WTC11 (cell line): Measurements from ENCODE around the gene ACOX3. TPM values are rescaled to one million over a fixed set of nuclear protein-coding genes. Genes with fewer than 3 reads are reported as not detected.

Experiments used
- ATAC-seq: fragments of 200-7000 bp; cut with Tn5 transposase; 2 replicates; pipeline ENCODE4 v1.10.0; 2021; ENCODE audit warnings: mild to moderate bottlenecking, moderate library complexity
- CTCF ChIA-PET: fragments of 300-600 bp; sonication (Branson Sonifier 250); formaldehyde crosslinking; loops from one replicate; lab custom pipeline; 2021; ENCODE audit warnings: antibody characterized with exemption; lab: Charles Lee
- POLR2A ChIA-PET: fragments of 350-600 bp; sonication (Branson Sonifier 250); formaldehyde crosslinking; loops from one replicate; lab custom pipeline; 2021; ENCODE audit warnings: antibody characterized with exemption; lab: Charles Lee
- DNase-seq: peaks from one replicate; pipeline ENCODE4 v3.0.0; 2021; ENCODE audit warnings: low spot score
- H3K27ac Mint-ChIP-seq: 2 replicates; pipeline ENCODE4 v1.8.0; 2021; ENCODE audit warnings: mixed read lengths
- H3K27me3 Mint-ChIP-seq: 2 replicates; pipeline ENCODE4 v1.8.0; 2021; ENCODE audit warnings: low read depth, mild to moderate bottlenecking, moderate library complexity, mixed read lengths
- H3K36me3 Mint-ChIP-seq: 2 replicates; pipeline ENCODE4 v1.8.0; 2021; ENCODE audit warnings: mixed read lengths
- H3K4me1 Mint-ChIP-seq: 2 replicates; pipeline ENCODE4 v1.8.0; 2022; ENCODE audit warnings: mixed read lengths
- H3K4me3 Mint-ChIP-seq: 2 replicates; pipeline ENCODE4 v1.8.0; 2021; ENCODE audit warnings: mild to moderate bottlenecking, moderate library complexity, mixed read lengths
- H3K9me3 Mint-ChIP-seq: 2 replicates; pipeline ENCODE4 v1.8.0; 2021; ENCODE audit warnings: mixed read lengths
- AR ChIP-seq: fragments of 250-450 bp; sonication (Bioruptor Pico); IDR thresholded peaks from 2 replicates; pipeline ENCODE4 v1.9.0; 2021; ENCODE audit warnings: mild to moderate bottlenecking
- CDX4 ChIP-seq: fragments of 250-450 bp; sonication (Bioruptor Pico); IDR thresholded peaks from 2 replicates; pipeline ENCODE4 v1.9.0; 2021; ENCODE audit warnings: moderate library complexity, mild to moderate bottlenecking, inconsistent platforms, borderline replicate concordance
- JUN ChIP-seq: sonication (generic); formaldehyde crosslinking; IDR thresholded peaks from 2 replicates; pipeline ENCODE4 v1.8.0; 2023; ENCODE audit warnings: mild to moderate bottlenecking, missing genetic modification reagents
- OVOL2 ChIP-seq: fragments of 250-450 bp; sonication (Bioruptor Pico); IDR thresholded peaks from 2 replicates; pipeline ENCODE4 v1.9.0; 2021; ENCODE audit warnings: mild to moderate bottlenecking, borderline replicate concordance
- RORB ChIP-seq: fragments of 250-450 bp; sonication (Bioruptor Pico); IDR thresholded peaks from 2 replicates; pipeline ENCODE4 v1.9.0; 2021; ENCODE audit warnings: mild to moderate bottlenecking
- SOX15 ChIP-seq: fragments of 250-450 bp; sonication (Bioruptor Pico); IDR thresholded peaks from 2 replicates; pipeline ENCODE4 v1.9.0; 2021; ENCODE audit warnings: mild to moderate bottlenecking
- USF1 ChIP-seq: sonication (generic); formaldehyde crosslinking; IDR thresholded peaks from 2 replicates; pipeline ENCODE4 v1.8.0; 2022; ENCODE audit warnings: mild to moderate bottlenecking, missing genetic modification reagents
- ZBTB43 ChIP-seq: sonication (generic); formaldehyde crosslinking; IDR thresholded peaks from 2 replicates; pipeline ENCODE4 v1.8.1; 2023; ENCODE audit warnings: mild to moderate bottlenecking, missing genetic modification reagents
- ZNF396 ChIP-seq: fragments of 250-450 bp; sonication (Bioruptor Pico); IDR thresholded peaks from 2 replicates; pipeline ENCODE4 v1.8.0; 2021; ENCODE audit warnings: mild to moderate bottlenecking, moderate library complexity, borderline replicate concordance
- ZNF532 ChIP-seq: fragments of 250-450 bp; sonication (Bioruptor Pico); IDR thresholded peaks from 2 replicates; pipeline ENCODE4 v1.9.0; 2021; ENCODE audit warnings: mild to moderate bottlenecking, borderline replicate concordance
- total RNA-seq: library from RNA; stranded (reverse); gene quantifications from 3 replicates; pipeline ENCODE4 v1.2.3, GENCODE V29; 2021
- TF ChIP-seq, protein P1 (sequence below): sonication (generic); formaldehyde crosslinking; IDR thresholded peaks from 2 replicates; pipeline ENCODE4 v1.8.0; 2022; ENCODE audit warnings: missing genetic modification reagents

ACOX3 gene
- total RNA-seq, 1 experiment from 2014 or later: 10.7 TPM

DNA sequence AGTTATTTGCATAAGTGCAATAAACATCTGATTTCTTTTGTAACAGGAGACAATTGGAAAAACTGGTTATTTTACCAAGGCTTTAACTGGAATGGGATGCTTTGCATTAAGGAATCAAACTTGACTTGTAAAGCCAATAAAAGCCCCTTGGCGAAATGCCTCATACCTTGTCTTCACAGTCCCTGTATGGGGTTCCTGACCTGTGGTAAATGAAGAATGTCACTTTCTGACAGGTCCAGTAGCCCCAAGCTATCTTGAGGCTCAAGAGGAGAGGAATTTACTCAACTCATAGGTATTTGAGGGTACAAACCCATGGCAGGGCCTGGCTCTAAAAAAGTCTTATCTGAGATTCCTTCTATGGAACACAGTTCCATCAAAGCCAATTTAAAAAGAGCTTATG, 78.0 kb downstream of the ACOX3 start (continued):
- TF ChIP-seq, protein P1, sequence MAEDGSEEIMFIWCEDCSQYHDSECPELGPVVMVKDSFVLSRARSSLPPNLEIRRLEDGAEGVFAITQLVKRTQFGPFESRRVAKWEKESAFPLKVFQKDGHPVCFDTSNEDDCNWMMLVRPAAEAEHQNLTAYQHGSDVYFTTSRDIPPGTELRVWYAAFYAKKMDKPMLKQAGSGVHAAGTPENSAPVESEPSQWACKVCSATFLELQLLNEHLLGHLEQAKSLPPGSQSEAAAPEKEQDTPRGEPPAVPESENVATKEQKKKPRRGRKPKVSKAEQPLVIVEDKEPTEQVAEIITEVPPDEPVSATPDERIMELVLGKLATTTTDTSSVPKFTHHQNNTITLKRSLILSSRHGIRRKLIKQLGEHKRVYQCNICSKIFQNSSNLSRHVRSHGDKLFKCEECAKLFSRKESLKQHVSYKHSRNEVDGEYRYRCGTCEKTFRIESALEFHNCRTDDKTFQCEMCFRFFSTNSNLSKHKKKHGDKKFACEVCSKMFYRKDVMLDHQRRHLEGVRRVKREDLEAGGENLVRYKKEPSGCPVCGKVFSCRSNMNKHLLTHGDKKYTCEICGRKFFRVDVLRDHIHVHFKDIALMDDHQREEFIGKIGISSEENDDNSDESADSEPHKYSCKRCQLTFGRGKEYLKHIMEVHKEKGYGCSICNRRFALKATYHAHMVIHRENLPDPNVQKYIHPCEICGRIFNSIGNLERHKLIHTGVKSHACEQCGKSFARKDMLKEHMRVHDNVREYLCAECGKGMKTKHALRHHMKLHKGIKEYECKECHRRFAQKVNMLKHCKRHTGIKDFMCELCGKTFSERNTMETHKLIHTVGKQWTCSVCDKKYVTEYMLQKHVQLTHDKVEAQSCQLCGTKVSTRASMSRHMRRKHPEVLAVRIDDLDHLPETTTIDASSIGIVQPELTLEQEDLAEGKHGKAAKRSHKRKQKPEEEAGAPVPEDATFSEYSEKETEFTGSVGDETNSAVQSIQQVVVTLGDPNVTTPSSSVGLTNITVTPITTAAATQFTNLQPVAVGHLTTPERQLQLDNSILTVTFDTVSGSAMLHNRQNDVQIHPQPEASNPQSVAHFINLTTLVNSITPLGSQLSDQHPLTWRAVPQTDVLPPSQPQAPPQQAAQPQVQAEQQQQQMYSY (CRISPR knock-in tag): no peak
- TF ChIP-seq AR (CRISPR knock-in tag) (no peak), SOX15 (CRISPR knock-in tag) (no peak)

GRCh38 chr4:8359193-8359592, 81.3 kb downstream of the ACOX3 start:
- POLR2A ChIA-PET: no interaction called here
- CTCF ChIA-PET: no interaction called here
- Mint-ChIP-seq H3K27me3 (peaks cover 65% of the 10 kb centered on the region), H3K36me3 (peaks cover 34% of the 10 kb centered on the region), H3K27ac (no peak overlapping the region), H3K4me3 (no peak overlapping the region; the same call in 1 of the 2 replicates), H3K9me3 (peaks cover 33% of the 10 kb centered on the region), H3K4me1 (peaks cover 32% of the 10 kb centered on the region)
- TF ChIP-seq CDX4 (CRISPR knock-in tag) (no peak), OVOL2 (no peak), RORB (no peak), JUN (CRISPR knock-in tag) (no peak), ZNF396 (CRISPR knock-in tag) (no peak), ZNF532 (CRISPR knock-in tag) (no peak)
- ATAC-seq (no peak), DNase-seq (no peak)

DNA sequence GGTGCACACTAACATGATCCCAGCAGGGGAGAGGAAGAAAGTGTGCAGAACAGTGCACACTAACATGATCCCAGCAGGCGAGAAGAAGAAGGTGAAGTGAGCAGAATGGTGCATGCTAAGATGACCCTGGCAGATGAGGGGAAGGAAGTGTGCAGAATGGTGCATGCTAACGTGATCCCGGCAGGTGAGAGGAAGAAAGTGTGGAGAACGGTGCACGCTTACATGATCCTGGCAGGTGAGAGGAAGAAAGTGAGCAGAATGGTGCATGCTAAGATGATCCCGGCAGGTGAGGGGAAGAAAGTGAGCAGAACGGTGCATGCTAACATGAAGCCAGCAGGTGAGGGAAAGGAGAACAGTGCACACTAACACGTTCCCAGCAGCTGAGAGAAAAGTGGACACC, 83.7 kb downstream of the ACOX3 start:
- DNase-seq: no peak
- Mint-ChIP-seq H3K9me3 (peaks cover 20% of the 10 kb centered on the region), H3K27me3 (peaks cover 42% of the 10 kb centered on the region), H3K4me1 (peaks cover 39% of the 10 kb centered on the region), H3K36me3 (peaks cover 19% of the 10 kb centered on the region), H3K4me3 (no peak overlapping the region), H3K27ac (no peak overlapping the region)
- POLR2A ChIA-PET: no interaction called here
- TF ChIP-seq USF1 (CRISPR knock-in tag): no peak
- peak; percentile 74; the same call in 1 of the 2 replicates for TF ChIP-seq ZBTB43 (CRISPR knock-in tag)
- no peak for ATAC-seq
- CTCF ChIA-PET: no interaction called here
